Peyer's patch (tissue), 4 donors: ENCODE data around the gene ADRA2C. TPM values are rescaled to one million over a fixed set of nuclear protein-coding genes. Genes with fewer than 3 reads are reported as not detected.
"Not testable (repeated sequence)": the region's sequence is repeated elsewhere in the genome, so short reads cannot be mapped to it uniquely, and the experiment has no call there.

ENCODE experiments used
- DNase-seq, 3 donors: peaks; one replicate each; pipeline ENCODE4 v3.0.0-alpha.2; 2017 to 2019
- H3K27ac ChIP-seq, 4 donors: fragments of 200-600 bp; sonication (generic); one replicate each; pipeline ENCODE4 v1.5.1; 2016 to 2019
- H3K27me3 ChIP-seq, 2 donors: fragments of 200-600 bp; sonication (generic); one replicate each; pipeline ENCODE4 v1.5.1; 2019
- H3K36me3 ChIP-seq, 3 donors: fragments of 200-600 bp; sonication (generic); one replicate each; pipeline ENCODE4 v1.5.1; 2016 to 2019
- H3K4me1 ChIP-seq, 4 donors: fragments of 200-600 bp; sonication (generic); one replicate each; pipeline ENCODE4 v1.5.1; 2016 to 2019
- H3K4me3 ChIP-seq, 4 donors: fragments of 200-600 bp; sonication (generic); 1 replicate in 3 of 4; 2 replicates in 1 of 4; pipeline ENCODE4 v1.5.1; 2016 to 2019; ENCODE audit warnings: mild to moderate bottlenecking in 1 of 4
- H3K9me3 ChIP-seq, 4 donors: fragments of 200-600 bp; sonication (generic); one replicate each; pipeline ENCODE4 v1.5.1; 2016 to 2019; ENCODE audit warnings: mild to moderate bottlenecking in 1 of 4
- POLR2A ChIP-seq, 2 donors: fragments of 450-650 bp; IDR thresholded peaks; one replicate each; pipeline ENCODE4 v1.5.1; 2017; ENCODE audit warnings: antibody characterized with exemption in 2 of 2, mild to moderate bottlenecking in 2 of 2, moderate library complexity in 2 of 2
- total RNA-seq, 4 donors: library from RNA; depleted of rRNA; stranded (reverse); fragments of >200 nt; gene quantifications; one replicate each; pipeline ENCODE4 v1.1.0, GENCODE V29; 2016
- TF ChIP-seq, protein P1 (sequence below), 6 experiments: fragments of 450-650 bp in 4 of 6; fragments of 200-600 bp in 2 of 6; sonication (generic) in 1 of 6; IDR thresholded peaks; one replicate each; pipeline ENCODE4 v1.5.1; 2017 to 2019; ENCODE audit warnings: antibody characterized with exemption in 6 of 6, mild to moderate bottlenecking in 3 of 6, moderate library complexity in 1 of 6

Gene ADRA2C
- total RNA-seq, 4 donors from 2014 or later, result 0.76 to 5.0 (median 2.9) TPM

DNA sequence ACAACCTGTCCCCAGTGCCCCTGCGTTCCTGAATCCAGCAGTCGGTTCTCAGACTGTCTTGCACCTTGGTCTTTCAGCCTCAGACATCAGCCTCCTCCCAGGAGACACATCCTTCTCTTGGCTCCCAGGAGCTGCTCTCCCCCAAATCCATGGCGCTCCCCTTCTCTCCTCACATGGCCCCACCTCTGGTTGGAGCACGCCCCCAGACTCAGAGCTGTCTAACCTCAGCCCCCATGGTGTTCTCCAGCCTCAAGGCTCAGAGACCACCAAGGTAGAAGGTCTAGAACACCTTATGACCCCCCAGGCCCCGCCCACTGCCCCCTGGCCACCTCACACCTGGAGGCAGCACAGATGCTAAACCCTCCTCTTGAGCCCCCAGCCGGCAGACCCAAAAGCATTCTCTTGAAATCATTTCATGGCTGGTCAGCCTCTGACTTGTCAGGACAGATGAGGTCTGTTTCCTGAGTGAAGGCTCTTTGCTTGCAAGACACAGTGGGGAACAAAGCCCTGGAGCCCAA lies 47.9 kb downstream of the ADRA2C start:
- no peaks in the 10 kb centered on the region for H3K27me3 ChIP-seq
- no peak for DNase-seq
- H3K4me1 ChIP-seq, result no peaks in the 10 kb centered on the region
- no peaks in the 10 kb centered on the region for H3K36me3 ChIP-seq
- H3K4me3 ChIP-seq, result no peak overlapping the region
- no peak overlapping the region for H3K27ac ChIP-seq
- no peaks in the 10 kb centered on the region for H3K9me3 ChIP-seq
- TF ChIP-seq POLR2A (IDR thresholded peaks at IDR 0.05), result no peak
- TF ChIP-seq, protein P1, sequence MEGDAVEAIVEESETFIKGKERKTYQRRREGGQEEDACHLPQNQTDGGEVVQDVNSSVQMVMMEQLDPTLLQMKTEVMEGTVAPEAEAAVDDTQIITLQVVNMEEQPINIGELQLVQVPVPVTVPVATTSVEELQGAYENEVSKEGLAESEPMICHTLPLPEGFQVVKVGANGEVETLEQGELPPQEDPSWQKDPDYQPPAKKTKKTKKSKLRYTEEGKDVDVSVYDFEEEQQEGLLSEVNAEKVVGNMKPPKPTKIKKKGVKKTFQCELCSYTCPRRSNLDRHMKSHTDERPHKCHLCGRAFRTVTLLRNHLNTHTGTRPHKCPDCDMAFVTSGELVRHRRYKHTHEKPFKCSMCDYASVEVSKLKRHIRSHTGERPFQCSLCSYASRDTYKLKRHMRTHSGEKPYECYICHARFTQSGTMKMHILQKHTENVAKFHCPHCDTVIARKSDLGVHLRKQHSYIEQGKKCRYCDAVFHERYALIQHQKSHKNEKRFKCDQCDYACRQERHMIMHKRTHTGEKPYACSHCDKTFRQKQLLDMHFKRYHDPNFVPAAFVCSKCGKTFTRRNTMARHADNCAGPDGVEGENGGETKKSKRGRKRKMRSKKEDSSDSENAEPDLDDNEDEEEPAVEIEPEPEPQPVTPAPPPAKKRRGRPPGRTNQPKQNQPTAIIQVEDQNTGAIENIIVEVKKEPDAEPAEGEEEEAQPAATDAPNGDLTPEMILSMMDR (IDR thresholded peaks at IDR 0.05), result no peak

DNA sequence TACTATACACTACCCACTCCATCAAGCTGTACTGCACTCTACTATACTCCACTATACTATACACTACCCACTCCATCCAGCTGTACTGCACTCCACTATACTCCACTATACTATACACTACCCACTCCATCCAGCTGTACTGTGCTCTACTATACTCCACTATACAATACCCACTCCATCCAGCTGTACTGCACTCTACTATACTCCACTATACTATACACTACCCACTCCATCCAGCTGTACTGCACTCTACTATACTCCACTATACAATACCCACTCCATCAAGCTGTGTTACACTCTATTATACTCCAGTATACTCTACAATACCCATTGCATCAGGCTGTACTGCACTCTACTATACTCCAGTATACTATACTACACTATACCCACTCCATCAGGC lies 48.7 kb downstream of the ADRA2C start:
- not testable (repeated sequence) for H3K36me3 ChIP-seq, H3K4me1 ChIP-seq, DNase-seq, H3K9me3 ChIP-seq, H3K27ac ChIP-seq, H3K27me3 ChIP-seq, H3K4me3 ChIP-seq

DNA sequence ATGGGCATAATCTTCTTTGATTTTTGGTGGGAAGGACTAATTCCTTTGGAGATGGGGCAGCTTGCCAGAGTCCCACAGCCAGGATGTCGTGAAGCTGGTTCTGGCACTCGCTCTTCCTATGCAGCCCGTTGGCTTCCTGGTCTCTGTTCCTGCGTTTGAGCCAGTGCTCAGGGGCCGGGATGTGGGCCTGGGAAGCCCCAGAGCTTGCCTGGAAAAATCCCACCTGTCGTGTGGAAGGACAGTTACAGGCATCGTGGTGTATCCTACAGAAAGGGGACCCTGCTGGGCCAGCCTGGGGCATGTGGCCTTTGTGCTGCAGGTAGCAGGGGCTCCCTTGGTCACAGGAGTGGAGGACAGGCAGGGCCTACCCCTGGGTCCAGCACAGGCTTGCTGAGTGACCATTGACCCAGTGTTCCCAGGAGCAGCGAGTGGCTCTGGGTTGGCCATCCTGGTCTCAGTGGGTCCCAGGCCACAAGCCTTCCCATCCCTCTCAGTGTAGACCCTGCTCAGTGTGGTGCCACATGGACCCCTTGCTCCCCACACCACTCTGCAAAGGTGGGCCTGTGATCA lies 50.2 kb downstream of the ADRA2C start:
- Histone ChIP-seq H3K4me1 (no peaks in the 10 kb centered on the region), H3K27ac (no peak overlapping the region), H3K36me3 (no peaks in the 10 kb centered on the region), H3K27me3 (no peaks in the 10 kb centered on the region), H3K9me3 (no peaks in the 10 kb centered on the region), H3K4me3 (no peak overlapping the region)
- TF ChIP-seq, protein P1 (IDR thresholded peaks at IDR 0.05), result no peak
- no peak for TF ChIP-seq POLR2A (IDR thresholded peaks at IDR 0.05)
- no peak for DNase-seq

DNA sequence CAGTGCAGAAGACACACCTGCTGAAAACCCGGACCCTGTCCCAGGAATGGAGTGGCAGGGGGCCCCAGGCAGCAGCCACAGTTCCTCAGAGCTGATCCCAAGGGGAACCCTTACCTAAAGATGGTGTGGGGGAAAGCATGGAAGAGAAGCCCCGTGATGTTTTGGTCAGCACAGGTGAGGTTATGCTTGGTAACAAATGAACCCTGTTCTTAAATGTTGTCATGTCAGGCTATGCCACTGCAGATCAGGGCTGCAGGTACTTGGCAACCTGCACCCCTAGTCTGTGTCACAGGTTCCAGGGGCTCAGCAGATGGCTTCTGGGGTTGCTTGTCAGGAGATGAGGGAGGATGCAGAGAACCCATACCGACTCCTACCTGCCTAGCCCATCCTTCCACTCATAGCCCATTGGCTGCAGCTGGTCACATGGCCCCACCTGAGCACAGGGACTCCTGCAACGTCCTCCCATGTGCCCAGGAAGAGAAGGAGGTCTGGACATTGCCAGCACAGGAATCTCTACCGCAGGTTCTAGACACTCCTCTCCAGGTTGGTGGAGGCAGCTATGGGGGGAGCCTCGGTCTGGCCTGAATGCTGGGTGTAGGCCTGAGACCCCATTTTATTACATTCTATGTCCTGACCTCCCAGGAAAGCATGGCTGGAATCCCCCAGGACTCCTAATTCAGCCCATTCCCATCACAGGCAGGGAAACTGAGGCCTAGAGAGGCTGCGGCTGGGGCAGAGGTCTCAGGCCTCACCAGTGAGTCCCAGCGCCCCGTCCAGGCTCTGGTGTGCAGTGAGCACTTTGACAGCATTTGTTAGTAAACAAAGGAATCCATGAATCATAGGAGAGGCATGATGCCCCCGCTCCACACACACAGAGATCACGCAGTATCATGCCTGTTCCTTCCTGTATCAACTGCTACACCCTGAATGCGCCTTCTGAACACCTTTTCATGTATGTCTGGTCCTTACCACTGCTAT lies 51.1 kb downstream of the ADRA2C start:
- Histone ChIP-seq H3K9me3 (no peaks in the 10 kb centered on the region), H3K4me1 (no peaks in the 10 kb centered on the region), H3K27ac (no peak overlapping the region), H3K27me3 (no peaks in the 10 kb centered on the region), H3K4me3 (no peak overlapping the region), H3K36me3 (no peaks in the 10 kb centered on the region)
- DNase-seq, result no peak
- TF ChIP-seq, protein P1 (IDR thresholded peaks at IDR 0.05), result no peak
- no peak for TF ChIP-seq POLR2A (IDR thresholded peaks at IDR 0.05)

Other genes with a start within 250 kb of the ADRA2C start
- 100 to 1,000 TPM in 3 of 4 donors, 10 to 100 TPM in 1; 82.6 to 116 (median 109) TPM for gene LRPAP1, start 234.0 kb upstream of the ADRA2C start, total RNA-seq